SH-SY5Y (cell line): ENCODE results near the gene RET.

Source experiments
- GATA2 ChIP-seq: IDR thresholded peaks from 2 replicates; pipeline ENCODE4 v1.6.1; 2011; ENCODE audit warnings: mild to moderate bottlenecking, low read depth, low read length
- GATA3 ChIP-seq: IDR thresholded peaks from 2 replicates; pipeline ENCODE4 v1.6.1; 2011; ENCODE audit warnings: low read depth, mild to moderate bottlenecking, low read length, moderate library complexity

GRCh38 chr10:43130770-43131171 lies 53.9 kb downstream of the RET start:
- TF ChIP-seq GATA3 (no peak), GATA2 (no peak)
